ENCODE data around the gene SUN2.

DNA sequence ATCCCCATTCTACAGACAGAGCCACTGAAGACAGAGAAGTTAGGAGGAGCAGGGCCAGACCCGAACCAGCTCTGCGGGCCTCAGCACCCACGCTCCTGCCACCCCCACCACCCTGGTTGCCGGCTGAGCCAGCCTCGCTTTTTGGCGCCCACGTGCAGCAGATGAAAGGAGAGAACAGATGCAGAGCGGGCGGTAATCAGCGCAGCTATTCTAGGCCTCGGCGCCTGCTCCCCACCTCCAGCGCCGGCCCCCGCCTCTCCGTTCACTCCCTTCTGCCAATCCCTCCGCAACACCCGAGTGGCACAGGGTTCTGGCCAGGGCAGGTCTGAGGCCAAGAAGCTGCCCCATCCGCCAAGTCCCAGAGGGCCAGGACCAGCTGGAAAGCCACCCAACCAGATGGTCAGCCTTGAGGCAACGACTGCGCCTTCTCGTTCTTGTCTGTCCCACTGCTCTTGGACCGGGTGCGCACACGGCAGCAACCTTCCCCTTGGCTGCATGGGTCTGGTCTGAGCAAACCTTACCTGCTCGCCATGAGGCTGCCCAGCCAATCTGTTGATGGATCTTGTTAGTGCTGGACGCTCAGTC, 21.4 kb upstream of the SUN2 start:
- TF ChIP-seq POLR2A (IDR thresholded peaks at IDR 0.05): no peak
- TF ChIP-seq, protein P1, sequence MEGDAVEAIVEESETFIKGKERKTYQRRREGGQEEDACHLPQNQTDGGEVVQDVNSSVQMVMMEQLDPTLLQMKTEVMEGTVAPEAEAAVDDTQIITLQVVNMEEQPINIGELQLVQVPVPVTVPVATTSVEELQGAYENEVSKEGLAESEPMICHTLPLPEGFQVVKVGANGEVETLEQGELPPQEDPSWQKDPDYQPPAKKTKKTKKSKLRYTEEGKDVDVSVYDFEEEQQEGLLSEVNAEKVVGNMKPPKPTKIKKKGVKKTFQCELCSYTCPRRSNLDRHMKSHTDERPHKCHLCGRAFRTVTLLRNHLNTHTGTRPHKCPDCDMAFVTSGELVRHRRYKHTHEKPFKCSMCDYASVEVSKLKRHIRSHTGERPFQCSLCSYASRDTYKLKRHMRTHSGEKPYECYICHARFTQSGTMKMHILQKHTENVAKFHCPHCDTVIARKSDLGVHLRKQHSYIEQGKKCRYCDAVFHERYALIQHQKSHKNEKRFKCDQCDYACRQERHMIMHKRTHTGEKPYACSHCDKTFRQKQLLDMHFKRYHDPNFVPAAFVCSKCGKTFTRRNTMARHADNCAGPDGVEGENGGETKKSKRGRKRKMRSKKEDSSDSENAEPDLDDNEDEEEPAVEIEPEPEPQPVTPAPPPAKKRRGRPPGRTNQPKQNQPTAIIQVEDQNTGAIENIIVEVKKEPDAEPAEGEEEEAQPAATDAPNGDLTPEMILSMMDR (IDR thresholded peaks at IDR 0.05): no peak
